GM20000 (cell line): ENCODE results near the gene DNM2.
"Not testable (repeated sequence)": the region's sequence is repeated elsewhere in the genome, so short reads cannot be mapped to it uniquely, and the experiment has no call there.

ENCODE experiments used
- DNase-seq: peaks from one replicate; pipeline ENCODE4 v3.0.0; 2012; ENCODE audit warnings: low spot score
- TF ChIP-seq, protein P1 (sequence below): IDR thresholded peaks from 2 replicates; pipeline ENCODE4 v1.5.1; 2012; ENCODE audit warnings: mild to moderate bottlenecking, control low read depth; ENCODE audit errors: extremely low read depth, missing control alignments

Gene DNM2

DNA sequence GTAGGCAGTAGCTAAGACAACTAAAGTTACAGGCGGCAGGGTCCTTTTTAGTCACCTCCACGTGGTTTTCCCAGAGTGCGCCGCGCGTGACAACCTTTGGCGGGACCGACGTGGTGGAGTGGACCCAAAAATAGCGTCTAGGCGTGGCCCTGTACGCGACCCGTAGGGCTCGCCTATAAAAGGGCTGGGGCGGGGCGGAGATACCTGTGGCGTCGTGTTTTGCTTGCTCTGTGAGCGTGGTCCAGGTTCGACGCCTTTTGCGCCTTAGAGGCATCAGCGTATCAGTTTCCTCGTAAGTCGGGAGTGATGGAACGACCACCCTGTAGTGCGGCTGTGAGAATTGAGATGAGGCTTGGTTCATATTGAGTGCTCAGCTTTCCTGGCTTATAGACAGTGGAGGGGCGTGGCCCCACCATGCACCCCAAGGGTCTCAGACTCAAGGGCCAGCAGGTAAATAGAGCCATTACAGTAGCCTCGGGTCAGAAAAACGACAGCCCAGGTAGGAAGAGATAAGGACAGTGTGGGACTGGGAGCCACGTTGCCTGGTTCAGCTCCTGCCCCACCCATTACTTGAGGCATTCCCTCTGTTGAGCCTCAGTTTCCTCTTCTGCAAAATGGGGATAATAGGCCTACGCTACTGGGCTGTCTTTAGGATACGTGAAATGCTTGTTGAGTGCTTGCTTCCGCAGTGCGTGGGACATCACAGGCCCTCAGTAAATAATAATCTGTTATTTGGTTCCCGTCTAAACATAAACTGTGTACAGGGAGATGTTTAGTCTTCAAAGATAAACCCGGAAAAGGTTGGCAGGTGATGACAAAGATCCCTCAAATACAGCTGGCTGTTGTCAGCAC is 118.8 kb downstream of the DNM2 start:
- DNase-seq = peak; percentile 85
- TF ChIP-seq, protein P1, sequence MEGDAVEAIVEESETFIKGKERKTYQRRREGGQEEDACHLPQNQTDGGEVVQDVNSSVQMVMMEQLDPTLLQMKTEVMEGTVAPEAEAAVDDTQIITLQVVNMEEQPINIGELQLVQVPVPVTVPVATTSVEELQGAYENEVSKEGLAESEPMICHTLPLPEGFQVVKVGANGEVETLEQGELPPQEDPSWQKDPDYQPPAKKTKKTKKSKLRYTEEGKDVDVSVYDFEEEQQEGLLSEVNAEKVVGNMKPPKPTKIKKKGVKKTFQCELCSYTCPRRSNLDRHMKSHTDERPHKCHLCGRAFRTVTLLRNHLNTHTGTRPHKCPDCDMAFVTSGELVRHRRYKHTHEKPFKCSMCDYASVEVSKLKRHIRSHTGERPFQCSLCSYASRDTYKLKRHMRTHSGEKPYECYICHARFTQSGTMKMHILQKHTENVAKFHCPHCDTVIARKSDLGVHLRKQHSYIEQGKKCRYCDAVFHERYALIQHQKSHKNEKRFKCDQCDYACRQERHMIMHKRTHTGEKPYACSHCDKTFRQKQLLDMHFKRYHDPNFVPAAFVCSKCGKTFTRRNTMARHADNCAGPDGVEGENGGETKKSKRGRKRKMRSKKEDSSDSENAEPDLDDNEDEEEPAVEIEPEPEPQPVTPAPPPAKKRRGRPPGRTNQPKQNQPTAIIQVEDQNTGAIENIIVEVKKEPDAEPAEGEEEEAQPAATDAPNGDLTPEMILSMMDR = no peak

DNA sequence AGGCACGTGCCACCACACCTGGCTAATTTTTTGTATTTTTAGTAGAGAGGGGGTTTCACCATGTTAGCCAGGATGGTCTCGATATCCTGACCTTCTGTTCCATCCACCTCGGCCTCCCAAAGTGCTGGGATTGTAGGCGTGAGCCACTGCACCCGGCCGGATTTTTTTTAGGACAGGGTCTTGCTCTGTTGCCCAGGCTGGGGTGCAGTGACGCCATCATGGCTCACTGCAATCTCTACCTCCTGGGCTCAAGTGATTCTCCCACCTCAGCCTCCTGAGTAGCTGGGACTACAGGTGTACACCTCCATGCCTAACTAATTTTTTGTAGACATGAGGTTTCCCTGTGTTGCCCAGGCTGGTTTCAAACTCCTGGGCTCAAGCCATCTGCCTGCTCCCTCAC is 119.8 kb downstream of the DNM2 start:
- DNase-seq = not testable (repeated sequence)

DNA sequence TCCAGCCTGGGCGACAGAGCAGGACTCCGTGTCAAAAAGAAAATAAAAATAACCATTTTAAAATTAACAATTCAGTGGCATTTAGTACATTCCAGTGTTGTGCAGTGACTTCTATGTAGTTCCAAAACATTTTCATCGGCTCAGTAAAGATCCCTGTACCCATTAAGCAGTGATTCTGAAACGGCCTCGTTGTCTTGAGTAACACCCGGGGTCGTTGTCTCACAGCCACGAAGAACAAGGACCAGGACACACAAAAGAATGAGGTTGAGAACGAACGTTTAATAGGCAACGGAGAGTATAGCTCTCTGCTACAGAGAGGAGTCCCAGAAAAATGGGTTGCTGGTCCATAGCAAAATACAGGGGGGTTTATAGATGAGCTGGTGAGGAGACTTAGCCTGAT is 120.5 kb downstream of the DNM2 start:
- TF ChIP-seq, protein P1 = no peak
- DNase-seq = no peak

DNA sequence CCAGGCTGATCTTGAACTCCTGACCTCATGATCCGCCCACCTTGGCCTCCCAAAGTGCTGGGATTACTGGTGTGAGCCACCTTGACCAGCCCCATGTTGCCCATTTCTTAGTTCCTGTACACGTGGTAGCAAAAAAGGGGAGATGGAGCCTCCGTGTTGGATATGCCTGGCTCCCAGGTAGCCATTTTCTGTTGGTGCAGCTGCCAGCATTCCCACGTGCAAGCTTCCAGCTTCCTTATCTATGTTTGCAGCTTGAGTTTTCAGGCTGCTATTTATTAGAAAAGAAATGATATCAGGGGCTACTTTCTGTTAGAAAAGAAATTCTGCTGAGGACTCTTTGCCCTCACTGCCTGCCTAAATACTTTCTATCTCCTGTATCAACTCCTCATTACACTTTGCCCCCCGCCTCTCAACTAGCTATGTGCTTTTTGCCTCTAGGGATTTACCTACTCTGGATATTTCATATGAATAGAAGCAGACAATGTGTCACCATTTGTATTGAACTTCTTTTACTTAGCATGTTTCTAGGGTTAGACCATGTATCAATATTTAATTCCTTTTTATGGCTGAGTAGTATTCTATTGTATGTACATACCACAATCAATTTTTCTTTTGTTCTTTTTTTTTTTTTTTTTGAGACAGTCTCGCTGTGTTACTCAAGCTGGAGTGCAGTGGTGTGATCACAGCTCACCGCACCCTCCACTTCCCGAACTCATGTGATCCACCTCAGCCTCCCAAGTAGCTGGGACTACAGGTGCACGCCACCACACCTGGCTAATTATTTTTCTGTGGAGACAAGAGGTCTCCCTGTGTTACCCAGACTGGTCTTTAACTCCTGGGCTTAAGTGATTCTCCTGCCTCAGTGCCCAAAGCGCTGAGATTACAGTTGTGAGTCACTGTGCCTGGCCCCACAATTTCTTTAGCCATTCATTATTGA is 121.5 kb downstream of the DNM2 start:
- TF ChIP-seq, protein P1 = no peak
- DNase-seq = no peak

DNA sequence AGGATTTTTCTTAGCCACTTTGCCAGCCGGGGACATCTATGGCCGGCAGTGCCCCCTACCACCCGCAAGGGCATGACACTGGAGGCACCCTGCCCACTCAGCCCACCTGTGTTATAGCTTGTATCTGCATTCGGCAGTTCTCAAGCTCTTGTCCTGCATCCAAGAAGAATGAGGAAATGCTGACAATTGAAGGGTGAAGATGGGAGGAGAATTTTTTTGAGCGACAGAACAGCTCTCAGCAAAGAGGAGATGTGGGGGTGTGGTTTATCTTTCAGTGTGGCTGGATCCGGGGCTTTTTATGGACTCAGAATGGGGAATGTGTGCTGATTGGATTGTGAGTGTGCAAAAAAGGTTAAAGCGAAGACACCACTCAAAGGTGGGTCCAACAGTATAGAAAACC is 124.9 kb downstream of the DNM2 start:
- no peak for DNase-seq
- TF ChIP-seq, protein P1 = no peak

DNA sequence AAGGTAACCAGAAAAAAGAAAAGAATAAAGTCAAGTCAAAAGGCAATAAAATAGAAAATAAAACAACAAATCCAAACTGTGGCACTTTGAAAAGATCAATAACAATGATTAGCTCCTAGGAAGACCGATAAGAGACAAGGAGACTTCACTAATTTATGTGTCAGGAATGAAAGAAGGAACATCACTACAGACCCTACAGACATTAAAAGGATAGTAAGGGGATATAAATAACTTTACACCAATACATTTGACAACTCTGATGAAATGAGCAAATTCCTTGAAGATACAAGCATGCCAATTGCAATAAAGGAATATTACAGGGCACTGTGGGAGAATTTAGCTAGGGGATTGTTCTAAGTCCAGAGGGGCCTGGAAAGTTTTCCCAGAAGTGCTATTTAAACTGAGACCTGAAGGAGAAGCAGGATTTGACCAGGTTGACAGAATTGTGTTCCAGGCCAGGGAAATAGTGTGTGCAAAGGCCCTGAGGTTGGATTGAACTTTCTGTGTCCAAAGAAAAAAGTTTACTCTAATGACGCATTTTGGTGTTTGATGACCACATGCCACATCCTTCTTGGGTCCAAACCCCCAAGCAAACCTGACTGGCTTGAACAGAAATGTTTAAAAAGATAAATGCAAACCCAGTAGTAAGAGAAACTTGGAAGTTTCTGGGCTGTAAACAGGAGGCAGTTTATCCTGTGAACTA is 128.8 kb downstream of the DNM2 start:
- TF ChIP-seq, protein P1 = no peak
- DNase-seq = no peak

DNA sequence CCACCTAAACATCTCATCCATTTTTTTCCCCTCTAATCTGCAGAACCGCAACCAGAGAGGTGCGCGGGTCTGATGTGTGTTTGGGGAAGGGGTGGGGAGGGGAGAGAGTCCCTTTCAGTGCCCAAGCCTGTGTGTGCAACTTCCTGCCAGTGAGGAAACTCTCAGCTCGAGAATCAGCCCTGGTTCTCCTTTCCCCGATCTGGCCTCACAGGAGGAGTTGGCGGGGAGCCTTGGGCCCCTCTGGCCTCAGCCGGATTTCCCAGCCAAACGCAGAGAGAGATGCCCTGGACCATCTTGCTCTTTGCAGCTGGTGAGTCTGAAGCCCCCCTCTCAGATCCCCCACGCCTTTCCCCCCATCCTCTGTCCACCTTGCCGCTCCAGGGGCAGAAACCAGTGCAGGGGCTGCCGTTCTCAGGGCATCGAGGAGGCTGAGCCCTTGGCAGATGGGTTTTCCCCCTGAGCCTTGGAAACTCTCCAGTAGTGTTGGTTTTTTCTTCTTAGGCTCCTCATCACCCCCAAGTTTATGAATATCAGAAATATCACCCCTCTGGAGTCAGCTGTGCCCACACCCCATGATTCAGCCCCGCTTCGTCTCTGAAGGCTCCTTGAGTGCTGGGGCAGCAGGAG is 130.5 kb downstream of the DNM2 start, which contains the start of gene C19orf38:
C19orf38 (plus strand) TSS at position 186 of the 627 bp plus-strand sequence; CDS start at position 280, 94 bp downstream.
- TF ChIP-seq, protein P1 = no peak
- no peak for DNase-seq
